Thyroid gland (tissue), 4 donors: ENCODE data around the gene TFF2.

Experiments used
- CTCF ChIP-seq, 6 experiments: fragments of 200-600 bp in 3 of 6; fragments of 450-650 bp in 3 of 6; sonication (generic) in 3 of 6; IDR thresholded peaks; one replicate each; pipeline ENCODE4 v1.5.1; 2016 to 2019; ENCODE audit warnings: antibody characterized with exemption in 6 of 6, mild to moderate bottlenecking in 2 of 6, inconsistent platforms in 1 of 6, moderate library complexity in 1 of 6
- POLR2A ChIP-seq, 2 donors: fragments of 450-650 bp; IDR thresholded peaks; one replicate each; pipeline ENCODE4 v1.6.1; 2017; ENCODE audit warnings: antibody characterized with exemption in 2 of 2, mild to moderate bottlenecking in 2 of 2, moderate library complexity in 1 of 2

- TF ChIP-seq CTCF (IDR thresholded peaks at IDR 0.05) (no peak), POLR2A (IDR thresholded peaks at IDR 0.05) (no peak)
Measured at GRCh38 chr21:42317341-42317741, 33.5 kb downstream of the TFF2 start.
